ENCODE results near the gene PRSS33. TPM values are rescaled to one million over a fixed set of nuclear protein-coding genes. Genes with fewer than 3 reads are reported as not detected.

PRSS33 gene
- total RNA-seq, 1 experiment from 2014 or later, result not detected

- Histone ChIP-seq H3K79me1 (ENCODE audit: insufficient read depth, low read depth, low read length, poor library complexity, severe bottlenecking) (no peaks in the 10 kb centered on the region), H3K79me2 (ENCODE audit: insufficient read depth, low read length) (no peaks in the 10 kb centered on the region), H3K56ac (ENCODE audit: insufficient read length, low read depth, low read length) (no peak overlapping the region), H3T11ph (ENCODE audit: low read length) (no peak overlapping the region), H4K20me1 (ENCODE audit: control insufficient read depth, insufficient read depth, insufficient read length) (no peaks in the 10 kb centered on the region), H2BK15ac (ENCODE audit: low read depth, low read length) (no peak overlapping the region), H2BK5ac (ENCODE audit: insufficient read length, low read length) (no peak overlapping the region), H4K5ac (ENCODE audit: insufficient read length, low read depth, low read length) (no peak overlapping the region), H2BK120ac (ENCODE audit: low read depth, low read length, poor library complexity, severe bottlenecking) (no peak overlapping the region), H3K18ac (ENCODE audit: insufficient read length, low read depth, low read length) (no peak overlapping the region), H4K8ac (replicated peaks; ENCODE audit: insufficient read length, low read depth, low read length) (no peak overlapping the region), H2AFZ (ENCODE audit: low read length) (no peak overlapping the region), H3K4me1 (ENCODE audit: insufficient read depth, low read length) (no peaks in the 10 kb centered on the region), H3K23ac (ENCODE audit: insufficient read length, low read depth, low read length) (no peak overlapping the region), H3K4ac (ENCODE audit: low read depth, low read length) (no peak overlapping the region), H3K27me3 (ENCODE audit: insufficient read depth, low read length) (no peaks in the 10 kb centered on the region), H3K27ac (ENCODE audit: insufficient read length, low read depth, low read length) (no peak overlapping the region), H3K14ac (ENCODE audit: insufficient read depth, low read length) (no peak overlapping the region), H2AK5ac (ENCODE audit: insufficient read length, low read length) (no peak overlapping the region), H2BK12ac (ENCODE audit: insufficient read length, low read depth, low read length) (no peak overlapping the region), H3K4me2 (ENCODE audit: insufficient read depth, insufficient read length, low read length) (no peak overlapping the region), H2BK20ac (ENCODE audit: low read depth, low read length, poor library complexity, severe bottlenecking) (no peak overlapping the region), H3K23me2 (ENCODE audit: insufficient read length, low read depth, low read length, poor library complexity, severe bottlenecking) (no peaks in the 10 kb centered on the region), H3K9me3 (ENCODE audit: control insufficient read depth, low read depth, low read length) (no peaks in the 10 kb centered on the region), H4K91ac (ENCODE audit: insufficient read length, low read depth, low read length) (no peak overlapping the region), H3K9ac (ENCODE audit: extremely low read depth, insufficient read length, low read length) (no peak overlapping the region)
- no peak for DNase-seq
- no peak overlapping the region for H3K27ac Mint-ChIP-seq
- no CpG with 5 or more reads among the region's 10 CpGs for WGBS (ENCODE audit: extremely low coverage, insufficient read length, low lambda C conversion rate)
- H3K27me3 Mint-ChIP-seq (ENCODE audit: low read depth), result no peaks in the 10 kb centered on the region
- H3K9me3 Mint-ChIP-seq, result no peaks in the 10 kb centered on the region
- H3K4me1 Mint-ChIP-seq, result no peaks in the 10 kb centered on the region
- H3K36me3 Mint-ChIP-seq (ENCODE audit: insufficient read depth in 1 of 3, low read depth in 3 of 3), result no peaks in the 10 kb centered on the region; a peak in 1 of 7 replicates
- no peak overlapping the region; a peak in 1 of 5 replicates for H3K4me3 Mint-ChIP-seq
- TF ChIP-seq CTCF (conservative IDR thresholded peaks at IDR 0.05), result no peak
Observed at GRCh38 chr16:2824626-2825025, 37.3 kb upstream of the PRSS33 start.
